ENCODE results near the gene AMDHD1.
A peak's percentile ranks its signal among the peaks of the same experiment; 100 is the strongest.

Gene AMDHD1

GRCh38 chr12:95909871-95910270, 33.3 kb upstream of the AMDHD1 start:
- no peaks in the 10 kb centered on the region for H3K9me3 ChIP-seq (ENCODE audit: control insufficient read depth, insufficient read depth, low read depth, low read length)
- no peak overlapping the region for H3K27ac ChIP-seq (ENCODE audit: extremely low read depth, low read depth, low read length)
- ChIA-PET POLR2A (no interaction called here), CTCF (interaction anchor here (1.1 kb wide), 1 partner anchor 9 kb away, joined by 7 read pairs; no protein-coding TSS in a partner anchor)
- H3K4me3 ChIP-seq (ENCODE audit: low read depth, low read length): no peak overlapping the region
- no peak for TF ChIP-seq ZNF473 (tag by site-specific recombination; IDR thresholded peaks at IDR 0.05)
- TF ChIP-seq ZNF362 (tag by site-specific recombination; IDR thresholded peaks at IDR 0.05): no peak
- TF ChIP-seq ZNF423 (tag by site-specific recombination; IDR thresholded peaks at IDR 0.05): no peak
- TF ChIP-seq ZNF184 (tag by site-specific recombination; IDR thresholded peaks at IDR 0.05): no peak
- no peak for TF ChIP-seq SETDB1 (IDR thresholded peaks at IDR 0.05; ENCODE audit: insufficient read length, low read length)
- TF ChIP-seq KLF1 (tag by site-specific recombination; IDR thresholded peaks at IDR 0.05): no peak
- no peak for TF ChIP-seq ZNF670 (tag by site-specific recombination; IDR thresholded peaks at IDR 0.05; ENCODE audit: low read depth)
- no peaks in the 10 kb centered on the region for H3K4me1 ChIP-seq (ENCODE audit: control insufficient read depth, insufficient read depth, low read length)
- no peaks in the 10 kb centered on the region for H3K36me3 ChIP-seq (ENCODE audit: control insufficient read depth in 2 of 2, insufficient read depth in 1 of 2, low read length in 2 of 2)

GRCh38 chr12:95918194-95918993, 24.7 kb upstream of the AMDHD1 start:
- no peaks in the 10 kb centered on the region for H3K9me3 ChIP-seq (ENCODE audit: control insufficient read depth, insufficient read depth, low read depth, low read length)
- POLR2A ChIA-PET: interaction anchor here (0.8 kb wide), 1 partner anchor 41 kb away, joined by 3 read pairs; no protein-coding TSS in a partner anchor
- no peak overlapping the region for H3K4me3 ChIP-seq (ENCODE audit: low read depth, low read length)
- H3K27ac ChIP-seq (ENCODE audit: extremely low read depth, low read depth, low read length): no peak overlapping the region
- CTCF ChIA-PET: interaction anchor here (0.6 to 3.7 kb wide), 35 partner anchors 8 to 815 kb away, joined by 3 to 58 read pairs (median 4); partner anchors contain the start of genes AMDHD1, CCDC38 and HAL
- no peaks in the 10 kb centered on the region for H3K36me3 ChIP-seq (ENCODE audit: control insufficient read depth in 2 of 2, insufficient read depth in 1 of 2, low read length in 2 of 2)
- no peaks in the 10 kb centered on the region for H3K4me1 ChIP-seq (ENCODE audit: control insufficient read depth, insufficient read depth, low read length)
- no peak for TF ChIP-seq ZNF426 (tag by site-specific recombination; IDR thresholded peaks at IDR 0.05)
- TF ChIP-seq ZSCAN23 (tag by site-specific recombination; IDR thresholded peaks at IDR 0.05): no peak
- TF ChIP-seq ZNF362 (tag by site-specific recombination; IDR thresholded peaks at IDR 0.05): no peak
- TF ChIP-seq ZFP3 (tag by site-specific recombination; IDR thresholded peaks at IDR 0.05; ENCODE audit: low read depth): no peak
- TF ChIP-seq ZNF248 (tag by site-specific recombination; IDR thresholded peaks at IDR 0.05): no peak
- no peak for TF ChIP-seq ZNF692 (tag by site-specific recombination; IDR thresholded peaks at IDR 0.05)
- no peak for TF ChIP-seq ZNF114 (tag by site-specific recombination; IDR thresholded peaks at IDR 0.05)
- peak; percentile 79; the same call in 1 of the 2 replicates for TF ChIP-seq ZSCAN30 (tag by site-specific recombination; IDR thresholded peaks at IDR 0.05)
- TF ChIP-seq ZNF24 (tag by site-specific recombination; IDR thresholded peaks at IDR 0.05): 0 out of 2 replicates have a peak, but pooled peaks have one; percentile 42
- TF ChIP-seq, protein P1, sequence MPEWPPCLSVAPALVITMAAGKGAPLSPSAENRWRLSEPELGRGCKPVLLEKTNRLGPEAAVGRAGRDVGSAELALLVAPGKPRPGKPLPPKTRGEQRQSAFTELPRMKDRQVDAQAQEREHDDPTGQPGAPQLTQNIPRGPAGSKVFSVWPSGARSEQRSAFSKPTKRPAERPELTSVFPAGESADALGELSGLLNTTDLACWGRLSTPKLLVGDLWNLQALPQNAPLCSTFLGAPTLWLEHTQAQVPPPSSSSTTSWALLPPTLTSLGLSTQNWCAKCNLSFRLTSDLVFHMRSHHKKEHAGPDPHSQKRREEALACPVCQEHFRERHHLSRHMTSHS (tag by site-specific recombination; IDR thresholded peaks at IDR 0.05): no peak
- TF ChIP-seq CTCF (tag by site-specific recombination; IDR thresholded peaks at IDR 0.05): peak; percentile 71; the same call in 1 of the 2 replicates
- no peak for TF ChIP-seq ZNF274 (IDR thresholded peaks at IDR 0.05; ENCODE audit: low read length)
- no peak for TF ChIP-seq ZNF274 (tag by site-specific recombination; IDR thresholded peaks at IDR 0.05; ENCODE audit: borderline replicate concordance)
- TF ChIP-seq ZNF561 (tag by site-specific recombination; IDR thresholded peaks at IDR 0.05; ENCODE audit: borderline replicate concordance): no peak
- TF ChIP-seq ZBTB1 (tag by site-specific recombination; IDR thresholded peaks at IDR 0.05): no peak
- no peak for TF ChIP-seq SP3 (tag by site-specific recombination; IDR thresholded peaks at IDR 0.05)
- TF ChIP-seq ZNF16 (tag by site-specific recombination; IDR thresholded peaks at IDR 0.05; ENCODE audit: low read depth): no peak
- no peak for TF ChIP-seq ZNF335 (tag by site-specific recombination; conservative IDR thresholded peaks at IDR 0.05)
- no peak for TF ChIP-seq ZNF23 (tag by site-specific recombination; IDR thresholded peaks at IDR 0.05; ENCODE audit: borderline replicate concordance)
- no peak for TF ChIP-seq WT1 (tag by site-specific recombination; IDR thresholded peaks at IDR 0.05)
- no peak for TF ChIP-seq ZNF394 (tag by site-specific recombination; IDR thresholded peaks at IDR 0.05; ENCODE audit: borderline replicate concordance)
- TF ChIP-seq EGR2 (tag by site-specific recombination; IDR thresholded peaks at IDR 0.05; ENCODE audit: low read depth): no peak
- no peak for TF ChIP-seq ZNF521 (tag by site-specific recombination; IDR thresholded peaks at IDR 0.05)

Data from HEK293 (cell line).